WTC11 (cell line): ENCODE data around the gene PCSK5.

Source experiments
- ATF3 ChIP-seq: sonication (generic); formaldehyde crosslinking; conservative IDR thresholded peaks from 2 replicates; pipeline ENCODE4 v1.8.1; 2022; ENCODE audit warnings: mild to moderate bottlenecking, missing genetic modification reagents
- CTCF ChIP-seq: fragments of 200-600 bp; IDR thresholded peaks from 2 replicates; pipeline ENCODE4 v1.8.0; 2022; ENCODE audit warnings: antibody characterized with exemption
- E2F5 ChIP-seq: sonication (generic); formaldehyde crosslinking; IDR thresholded peaks from 2 replicates; pipeline ENCODE4 v1.8.1; 2022; ENCODE audit warnings: mild to moderate bottlenecking, moderate library complexity, missing genetic modification reagents
- ESRRA ChIP-seq: sonication (generic); formaldehyde crosslinking; IDR thresholded peaks from 2 replicates; pipeline ENCODE4 v1.8.1; 2022; ENCODE audit warnings: mild to moderate bottlenecking, missing genetic modification reagents, borderline replicate concordance
- JAZF1 ChIP-seq: fragments of 250-450 bp; sonication (Bioruptor Pico); IDR thresholded peaks from 2 replicates; pipeline ENCODE4 v1.9.0; 2021; ENCODE audit warnings: moderate library complexity, mild to moderate bottlenecking, inconsistent platforms
- KAT7 ChIP-seq: sonication (generic); formaldehyde crosslinking; IDR thresholded peaks from 2 replicates; pipeline ENCODE4 v1.8.1; 2023; ENCODE audit warnings: missing genetic modification reagents, mild to moderate bottlenecking, borderline replicate concordance
- PRDM15 ChIP-seq: sonication (generic); formaldehyde crosslinking; IDR thresholded peaks from 2 replicates; pipeline ENCODE4 v1.8.0; 2022; ENCODE audit warnings: missing genetic modification reagents
- STAT6 ChIP-seq: sonication (generic); formaldehyde crosslinking; conservative IDR thresholded peaks from 2 replicates; pipeline ENCODE4 v1.8.1; 2023; ENCODE audit warnings: mild to moderate bottlenecking, low read depth, missing genetic modification reagents, moderate library complexity
- TP53 ChIP-seq: sonication (generic); formaldehyde crosslinking; IDR thresholded peaks from 2 replicates; pipeline ENCODE4 v1.8.1; 2023; ENCODE audit warnings: mild to moderate bottlenecking, missing genetic modification reagents
- USF1 ChIP-seq: sonication (generic); formaldehyde crosslinking; IDR thresholded peaks from 2 replicates; pipeline ENCODE4 v1.8.0; 2022; ENCODE audit warnings: mild to moderate bottlenecking, missing genetic modification reagents
- ZBTB43 ChIP-seq: sonication (generic); formaldehyde crosslinking; IDR thresholded peaks from 2 replicates; pipeline ENCODE4 v1.8.1; 2023; ENCODE audit warnings: mild to moderate bottlenecking, missing genetic modification reagents
- ZNF512 ChIP-seq: sonication (generic); formaldehyde crosslinking; IDR thresholded peaks from 2 replicates; pipeline ENCODE4 v1.8.1; 2022; ENCODE audit warnings: missing genetic modification reagents, borderline replicate concordance

- TF ChIP-seq CTCF = no peak
- no peak for TF ChIP-seq ATF3
- no peak for TF ChIP-seq TP53 (CRISPR knock-in tag)
- no peak for TF ChIP-seq ZBTB43 (CRISPR knock-in tag)
- no peak for TF ChIP-seq KAT7 (CRISPR knock-in tag)
- no peak for TF ChIP-seq E2F5 (CRISPR knock-in tag)
- no peak for TF ChIP-seq ESRRA (CRISPR knock-in tag)
- TF ChIP-seq USF1 = no peak
- no peak for TF ChIP-seq STAT6 (CRISPR knock-in tag)
- TF ChIP-seq JAZF1 = no peak
- TF ChIP-seq ZNF512 (CRISPR knock-in tag) = no peak
- TF ChIP-seq PRDM15 (CRISPR knock-in tag) = no peak
Observed at GRCh38 chr9:75889977-75890471, 449 bp upstream of the PCSK5 start.
